Fibroblast of upper back skin (primary cell): ENCODE results near the gene MYEOV.
A peak's percentile ranks its signal among the peaks of the same experiment; 100 is the strongest.

ENCODE experiments used
- DNase-seq: peaks from one replicate; pipeline ENCODE4 v3.0.0-alpha.2; 2013

Gene MYEOV

DNA sequence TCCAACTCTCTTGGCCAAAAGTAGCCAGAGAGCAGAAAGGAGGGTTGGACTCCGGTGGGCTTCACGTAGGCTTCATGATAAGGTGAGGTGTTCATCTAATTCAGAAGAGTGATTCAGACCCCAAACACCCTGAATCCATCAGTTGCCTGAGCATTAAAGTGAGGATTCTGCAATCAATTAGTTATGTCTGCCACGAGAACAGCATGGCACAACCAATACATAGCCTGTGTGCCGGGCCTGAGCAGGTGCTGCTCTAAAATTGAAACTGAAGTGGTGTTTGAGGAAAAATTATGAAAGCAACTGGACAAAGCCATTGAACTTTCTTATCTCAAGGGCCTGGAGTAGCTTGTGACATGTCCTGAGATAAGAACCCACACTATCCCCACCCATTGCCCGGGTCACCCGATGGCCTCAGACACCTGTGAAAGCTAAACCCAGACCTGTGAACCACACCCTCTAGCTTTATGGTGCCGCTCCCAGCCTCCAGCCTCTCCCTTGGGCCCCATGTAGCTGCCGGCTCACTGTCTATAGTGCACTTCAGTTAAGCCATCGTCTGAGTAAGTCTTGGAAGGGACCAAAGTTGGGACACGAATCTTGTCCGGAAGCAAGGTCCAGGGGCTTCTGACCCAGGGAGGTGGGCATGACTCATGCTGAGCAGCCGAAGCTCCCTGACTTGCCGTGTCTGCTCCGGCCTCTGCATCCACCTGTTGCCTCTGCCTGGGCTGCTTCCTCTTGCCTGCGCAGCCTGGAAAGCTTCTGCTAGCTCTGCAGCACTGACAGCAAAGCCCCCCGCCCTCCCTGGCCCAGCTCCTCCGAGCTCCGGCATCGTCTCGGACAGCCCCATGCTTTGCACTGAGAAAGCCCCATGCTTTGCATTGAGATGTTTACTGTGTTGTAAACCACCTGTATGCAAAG, 5.7 kb upstream of the MYEOV start:
- no peak for DNase-seq

DNA sequence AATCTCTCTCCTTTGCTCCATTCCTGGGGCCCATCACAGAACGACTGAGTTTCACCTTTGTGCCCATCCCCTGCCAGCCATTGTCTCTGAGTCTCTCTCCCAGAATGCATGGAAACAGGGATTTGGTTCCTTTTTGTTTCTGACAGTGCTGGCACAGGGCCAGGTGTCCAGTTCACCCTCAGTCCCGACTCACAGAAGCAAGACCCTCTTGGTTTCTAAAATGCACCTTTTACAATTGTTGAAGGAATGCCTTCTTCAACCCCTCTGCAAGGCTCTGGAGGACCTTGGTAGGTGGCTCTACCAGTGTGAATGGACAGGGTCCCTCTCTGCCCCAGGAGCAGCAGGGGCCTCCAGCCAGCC, 5.1 kb upstream of the MYEOV start:
- DNase-seq: no peak

DNA sequence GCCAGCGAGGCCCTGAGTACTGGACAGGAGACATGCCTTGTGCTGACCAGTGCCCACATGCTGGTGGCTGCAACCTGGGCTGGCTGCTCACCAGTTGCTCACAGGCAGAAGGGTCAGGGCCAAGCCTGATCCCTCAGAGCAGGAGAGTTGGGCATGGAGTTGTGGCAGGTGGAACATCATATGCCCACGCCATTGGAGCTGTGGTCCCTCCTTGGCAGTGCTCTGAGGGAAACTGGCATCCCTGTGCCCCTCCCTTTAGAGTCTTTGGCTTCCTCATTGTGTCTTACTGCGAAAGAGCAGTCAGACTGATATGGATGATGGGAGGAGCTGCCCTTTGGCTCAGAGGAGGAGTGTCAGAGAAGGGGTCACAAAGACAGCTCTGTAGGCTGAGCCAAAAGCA, 3.1 kb upstream of the MYEOV start:
- DNase-seq: no peak

GRCh38 chr11:69291459-69292110, 2.4 kb upstream of the MYEOV start:
- no peak for DNase-seq

- DNase-seq: no peak
These were observed 1.7 kb upstream of the MYEOV start for GRCh38 chr11:69292221-69292648.

DNA sequence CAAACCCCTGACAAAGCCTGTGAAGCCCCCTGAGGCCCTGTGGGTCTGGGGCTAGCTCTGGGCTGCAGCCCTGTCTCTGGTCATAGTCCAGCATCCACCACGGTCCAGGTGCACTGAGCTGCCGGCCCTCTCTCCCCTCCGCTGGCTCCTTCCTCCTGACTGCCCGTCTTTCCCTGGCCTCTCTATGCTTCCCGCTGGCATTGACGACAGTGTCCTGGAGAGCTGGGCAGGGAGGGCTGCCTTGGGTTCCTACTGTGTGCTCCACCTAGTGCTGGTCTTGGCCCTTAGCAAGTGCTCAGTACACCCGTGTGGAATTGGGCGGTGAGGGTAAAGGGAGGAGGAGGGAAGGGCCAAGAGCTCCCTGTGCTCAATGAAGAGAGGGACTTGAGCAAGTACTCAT, 868 bp upstream of the MYEOV start:
- DNase-seq: no peak

- DNase-seq: no peak
These were observed 670 bp downstream of the MYEOV start for GRCh38 chr11:69294571-69295078.

DNA sequence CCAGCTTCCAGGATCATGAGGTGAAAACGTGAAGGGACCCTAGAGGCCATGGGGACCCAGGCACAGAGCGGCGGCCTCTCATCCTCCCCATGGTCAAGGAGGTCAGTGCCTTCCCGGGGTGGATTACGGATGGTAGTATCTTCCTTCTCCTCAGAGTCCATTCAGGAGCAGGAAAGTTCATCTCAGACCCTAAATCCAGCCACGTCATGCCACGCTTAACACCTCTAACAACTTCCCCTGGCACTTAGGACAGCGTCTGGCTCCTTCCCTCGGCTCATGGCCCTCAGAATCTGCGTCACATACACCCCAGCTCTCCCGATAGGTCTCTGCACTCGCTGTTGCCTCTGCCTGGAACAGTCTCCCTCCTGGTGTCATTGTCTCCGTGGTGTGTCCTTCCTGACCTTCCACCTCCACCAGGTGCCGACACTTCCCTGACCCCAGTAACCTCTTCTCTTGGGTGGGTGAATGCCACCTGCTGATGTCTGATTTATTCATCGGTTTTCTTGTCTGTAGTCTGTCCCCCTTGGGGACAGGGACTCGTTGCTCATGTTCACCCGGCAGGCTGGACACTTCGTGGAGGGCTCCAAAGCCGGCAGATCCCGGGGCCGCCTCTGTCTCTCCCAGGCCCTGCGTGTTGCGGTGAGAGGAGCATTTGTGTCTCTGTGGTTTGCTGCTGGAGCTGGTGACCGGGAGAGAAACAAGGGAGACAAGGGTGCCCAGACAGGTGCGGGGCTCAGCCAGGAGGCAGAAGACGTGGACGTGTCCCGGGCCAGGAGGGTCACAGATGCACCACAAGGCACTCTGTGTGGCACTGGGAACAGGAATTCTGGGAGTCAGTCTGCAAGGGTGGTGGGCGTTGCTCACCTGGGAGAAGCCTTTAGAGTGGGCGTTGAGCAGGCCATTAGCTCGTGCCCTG, 1.4 kb downstream of the MYEOV start:
- DNase-seq: no peak

- DNase-seq: peak; percentile 67
These were observed 2.3 kb downstream of the MYEOV start for GRCh38 chr11:69295995-69296889.

GRCh38 chr11:69296890-69297786, 3.2 kb downstream of the MYEOV start:
- peak; percentile 100 for DNase-seq

DNA sequence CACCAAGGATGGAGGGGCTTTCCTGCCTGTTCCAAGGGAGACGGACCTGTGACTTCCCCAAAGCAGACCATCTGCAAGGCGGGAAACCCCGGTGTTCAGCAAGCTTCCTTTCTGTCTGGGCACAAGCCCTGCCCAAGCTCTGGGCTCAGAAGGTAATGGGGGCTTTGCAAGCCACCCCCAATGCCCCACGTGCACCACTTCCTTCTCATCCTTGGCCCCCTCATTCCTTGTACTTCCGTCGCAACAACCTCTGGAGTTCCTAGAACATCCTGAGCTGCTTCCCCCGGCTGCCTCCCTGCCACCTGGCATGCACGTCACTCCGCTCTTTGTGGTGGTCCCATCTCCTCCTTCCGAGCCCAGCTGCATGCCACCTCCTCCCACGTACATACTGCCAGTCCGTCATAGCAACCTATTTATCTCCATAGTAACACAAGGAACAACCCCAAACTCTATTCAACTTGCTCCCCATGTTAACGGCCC, 3.9 kb downstream of the MYEOV start:
- no peak for DNase-seq

DNA sequence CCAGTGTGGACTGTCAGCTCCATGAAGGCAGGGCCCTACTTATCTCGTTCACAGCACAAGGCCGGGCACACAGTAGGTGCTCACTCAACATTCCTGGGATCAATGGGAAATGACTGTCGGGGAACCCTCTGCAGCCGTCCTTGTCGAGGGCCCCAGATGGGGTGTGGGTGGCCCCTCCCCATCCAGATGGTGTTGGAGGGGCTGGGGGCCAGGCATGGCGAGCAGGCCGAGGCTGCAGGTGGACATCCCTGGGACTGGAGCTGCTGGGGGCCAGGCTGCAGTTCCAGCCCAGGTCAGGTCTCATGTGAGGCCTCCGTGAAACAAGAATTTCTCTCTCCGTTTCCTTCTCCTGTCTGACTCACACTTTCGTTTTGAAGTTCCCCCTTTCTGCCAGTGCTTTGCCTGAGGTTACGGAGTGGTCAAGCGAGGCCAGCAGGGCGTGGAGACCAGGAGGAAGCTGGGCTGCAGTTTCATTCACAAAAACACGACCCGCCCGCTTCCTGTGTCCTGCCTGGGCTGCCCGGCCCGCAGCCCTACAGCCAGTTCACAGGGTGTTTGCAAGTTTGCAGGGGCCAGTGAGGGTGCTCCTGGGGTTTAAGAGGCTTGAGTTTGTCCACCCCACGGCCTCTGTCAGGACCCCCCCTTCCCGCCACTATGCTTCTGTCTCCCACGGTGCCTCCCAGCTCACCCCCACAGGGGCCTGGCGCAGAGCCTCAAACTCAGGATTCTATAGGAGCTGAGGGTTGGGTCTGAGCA, 4.5 kb downstream of the MYEOV start:
- DNase-seq: peak; percentile 62

GRCh38 chr11:69299023-69299461, 5.1 kb downstream of the MYEOV start:
- no peak for DNase-seq

DNA sequence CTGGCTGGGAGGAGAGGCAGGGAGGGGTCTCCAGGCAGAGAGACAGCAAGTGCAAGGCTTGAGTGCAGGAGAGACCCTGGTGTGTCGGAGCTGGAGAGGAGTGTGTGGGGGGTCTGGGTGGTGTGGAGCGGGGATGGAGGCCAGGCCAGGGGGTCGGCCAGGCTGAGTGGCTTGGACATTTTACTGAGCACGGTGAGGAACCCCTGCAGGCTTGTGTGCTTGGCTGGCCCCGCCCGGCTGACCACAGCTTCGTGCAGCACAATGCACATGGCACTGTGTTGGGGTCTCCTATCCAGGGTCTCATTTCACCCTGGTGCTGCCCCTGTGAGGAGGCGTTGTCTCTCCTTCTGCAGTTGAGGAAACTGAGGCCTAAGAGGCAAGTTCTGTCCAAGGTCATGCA, 5.6 kb downstream of the MYEOV start:
- DNase-seq: no peak

- DNase-seq: peak; percentile 45
These were observed 6.4 kb downstream of the MYEOV start for GRCh38 chr11:69300120-69301060.

GRCh38 chr11:69301081-69301454, 7.1 kb downstream of the MYEOV start:
- DNase-seq: no peak

- DNase-seq: peak; percentile 86
These were observed 7.8 kb downstream of the MYEOV start for GRCh38 chr11:69301455-69302401.
